Stimulated activated effector memory CD8-positive, alpha-beta T cell treated with anti-CD3 and anti-CD28 coated beads, Interleukin-12 subunit alpha, Interleukin-12 subunit beta, amount 100 ng/mL, for 72 hours (primary cell): ENCODE results near the gene CHCHD3.

Experiments used
- ATAC-seq: fragments of 150-1000 bp; cut with Tn5 transposase; 2 replicates; pipeline ENCODE4 v1.10.0; 2021
- DNase-seq, 2 donors: peaks; one replicate each; pipeline ENCODE4 v3.0.0; 2021 to 2022; ENCODE audit warnings: low spot score in 2 of 2
- H3K27ac Mint-ChIP-seq: one replicate; pipeline ENCODE4 v1.8.0; 2022; ENCODE audit warnings: mild to moderate bottlenecking, mixed read lengths
- H3K36me3 Mint-ChIP-seq: one replicate; pipeline ENCODE4 v1.8.0; 2022; ENCODE audit warnings: mild to moderate bottlenecking, mixed read lengths
- H3K4me1 Mint-ChIP-seq: one replicate; pipeline ENCODE4 v1.8.0; 2022; ENCODE audit warnings: mixed read lengths
- H3K4me3 Mint-ChIP-seq: one replicate; pipeline ENCODE4 v1.8.0; 2022; ENCODE audit warnings: mild to moderate bottlenecking, mixed read lengths
- H3K9me3 Mint-ChIP-seq: one replicate; pipeline ENCODE4 v1.8.0; 2022; ENCODE audit warnings: mixed read lengths

Gene CHCHD3

GRCh38 chr7:132759482-132760243, 322.2 kb downstream of the CHCHD3 start:
- Mint-ChIP-seq H3K27ac (no peak overlapping the region), H3K4me3 (no peak overlapping the region), H3K36me3 (no peaks in the 10 kb centered on the region), H3K9me3 (no peaks in the 10 kb centered on the region), H3K4me1 (no peaks in the 10 kb centered on the region)
- DNase-seq, result no peak
- no peak for ATAC-seq

DNA sequence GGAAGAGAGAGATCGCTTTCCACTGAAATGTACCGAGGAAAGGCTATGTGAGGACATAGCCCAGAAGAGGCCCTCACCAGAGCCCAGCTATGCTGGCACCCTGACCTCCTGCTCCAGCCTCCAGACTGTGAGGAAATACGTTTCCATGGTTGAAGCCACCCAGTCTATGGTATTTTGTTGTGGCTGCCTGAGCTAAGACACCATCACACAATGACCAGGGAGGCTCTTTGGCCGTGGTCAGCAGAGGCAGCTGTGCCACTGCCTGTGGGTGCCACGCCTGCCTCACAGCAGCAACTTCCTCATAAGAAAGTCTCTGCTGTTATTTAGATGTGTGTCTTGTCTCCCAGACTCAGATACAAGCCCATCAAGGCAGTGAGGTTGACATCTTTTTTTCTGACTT, 322.9 kb downstream of the CHCHD3 start:
- Mint-ChIP-seq H3K36me3 (no peaks in the 10 kb centered on the region), H3K4me3 (no peak overlapping the region), H3K9me3 (no peaks in the 10 kb centered on the region), H3K4me1 (no peaks in the 10 kb centered on the region), H3K27ac (no peak overlapping the region)
- DNase-seq (no peak), ATAC-seq (no peak)

GRCh38 chr7:132757783-132758182, 324.1 kb downstream of the CHCHD3 start:
- Mint-ChIP-seq H3K4me3 (no peak overlapping the region), H3K27ac (no peak overlapping the region), H3K4me1 (no peaks in the 10 kb centered on the region), H3K36me3 (no peaks in the 10 kb centered on the region), H3K9me3 (no peaks in the 10 kb centered on the region)
- DNase-seq, result no peak
- no peak for ATAC-seq

GRCh38 chr7:132756484-132756990, 325.4 kb downstream of the CHCHD3 start:
- DNase-seq (no peak), ATAC-seq (no peak)
- Mint-ChIP-seq H3K4me1 (no peaks in the 10 kb centered on the region), H3K27ac (no peak overlapping the region), H3K4me3 (no peak overlapping the region), H3K9me3 (no peaks in the 10 kb centered on the region), H3K36me3 (no peaks in the 10 kb centered on the region)

GRCh38 chr7:132755538-132756483, 326.1 kb downstream of the CHCHD3 start:
- no peak overlapping the region for H3K27ac Mint-ChIP-seq
- H3K9me3 Mint-ChIP-seq, result no peaks in the 10 kb centered on the region
- DNase-seq, result no peak
- H3K4me1 Mint-ChIP-seq, result no peaks in the 10 kb centered on the region
- H3K4me3 Mint-ChIP-seq, result no peak overlapping the region
- ATAC-seq, result no peak
- H3K36me3 Mint-ChIP-seq, result no peaks in the 10 kb centered on the region

- Mint-ChIP-seq H3K4me3 (no peak overlapping the region), H3K4me1 (no peaks in the 10 kb centered on the region), H3K9me3 (no peaks in the 10 kb centered on the region), H3K36me3 (no peaks in the 10 kb centered on the region), H3K27ac (no peak overlapping the region)
- DNase-seq (no peak), ATAC-seq (no peak)
Measured at GRCh38 chr7:132752431-132752830, 329.5 kb downstream of the CHCHD3 start.

- no peak overlapping the region for H3K4me3 Mint-ChIP-seq
- ATAC-seq (no peak), DNase-seq (no peak)
- no peaks in the 10 kb centered on the region for H3K36me3 Mint-ChIP-seq
- H3K4me1 Mint-ChIP-seq, result no peaks in the 10 kb centered on the region
- H3K27ac Mint-ChIP-seq, result no peak overlapping the region
- no peaks in the 10 kb centered on the region for H3K9me3 Mint-ChIP-seq
Measured at GRCh38 chr7:132751244-132751647, 330.6 kb downstream of the CHCHD3 start.

GRCh38 chr7:132750530-132751217, 331.2 kb downstream of the CHCHD3 start:
- no peak for ATAC-seq
- Mint-ChIP-seq H3K36me3 (no peaks in the 10 kb centered on the region), H3K9me3 (no peaks in the 10 kb centered on the region), H3K27ac (no peak overlapping the region), H3K4me1 (no peaks in the 10 kb centered on the region), H3K4me3 (no peak overlapping the region)
- no peak for DNase-seq

DNA sequence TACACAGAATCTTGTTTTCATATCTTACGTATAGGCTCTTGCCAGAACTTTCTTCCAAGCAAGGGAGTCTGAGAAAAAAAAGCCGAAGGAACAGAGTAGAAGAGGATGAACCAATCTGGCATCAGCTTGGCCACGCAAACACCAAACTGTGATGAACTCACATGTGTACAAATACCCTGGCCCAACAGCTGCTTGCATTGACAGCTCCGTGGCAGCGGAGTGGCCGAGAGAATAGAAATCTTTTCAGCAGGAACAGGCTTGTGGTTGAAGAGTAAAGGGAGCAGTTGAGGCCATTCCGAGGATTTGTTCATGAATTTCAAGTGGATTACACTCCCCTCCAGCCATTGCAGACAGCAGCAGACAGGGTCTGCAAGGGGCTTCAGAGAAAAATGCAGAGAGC, 331.8 kb downstream of the CHCHD3 start:
- no peak for DNase-seq
- Mint-ChIP-seq H3K27ac (no peak overlapping the region), H3K36me3 (no peaks in the 10 kb centered on the region), H3K4me1 (no peaks in the 10 kb centered on the region), H3K9me3 (no peaks in the 10 kb centered on the region), H3K4me3 (no peak overlapping the region)
- ATAC-seq, result no peak

DNA sequence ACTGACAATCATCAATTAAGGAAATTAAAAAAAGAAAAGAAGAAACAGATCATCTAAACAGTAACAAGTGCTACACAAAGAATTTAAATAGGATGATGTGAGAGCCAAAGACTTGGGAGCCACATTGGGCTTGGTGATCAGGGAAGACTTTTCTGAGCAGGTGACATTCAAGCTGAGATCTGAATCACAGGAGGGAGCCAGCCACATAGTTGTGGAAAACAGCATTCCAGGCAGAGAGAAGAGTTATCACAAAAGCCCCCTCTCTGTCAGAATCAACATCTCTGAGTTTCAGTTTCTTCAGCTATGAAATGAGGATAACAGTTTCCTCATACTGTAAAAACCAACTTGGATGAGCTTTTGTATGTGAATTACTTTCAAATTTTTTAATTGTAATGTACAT, 336.4 kb downstream of the CHCHD3 start:
- Mint-ChIP-seq H3K4me1 (no peaks in the 10 kb centered on the region), H3K27ac (no peak overlapping the region), H3K9me3 (peaks cover 13% of the 10 kb centered on the region), H3K4me3 (no peak overlapping the region), H3K36me3 (no peaks in the 10 kb centered on the region)
- ATAC-seq (no peak), DNase-seq (no peak)

GRCh38 chr7:132743974-132744373, 337.9 kb downstream of the CHCHD3 start:
- H3K9me3 Mint-ChIP-seq, result peaks cover 13% of the 10 kb centered on the region
- no peak overlapping the region for H3K27ac Mint-ChIP-seq
- no peak for ATAC-seq
- no peaks in the 10 kb centered on the region for H3K36me3 Mint-ChIP-seq
- no peak for DNase-seq
- H3K4me3 Mint-ChIP-seq, result no peak overlapping the region
- H3K4me1 Mint-ChIP-seq, result no peaks in the 10 kb centered on the region

- Mint-ChIP-seq H3K36me3 (no peaks in the 10 kb centered on the region), H3K9me3 (peaks cover 13% of the 10 kb centered on the region), H3K4me3 (no peak overlapping the region), H3K27ac (no peak overlapping the region), H3K4me1 (no peaks in the 10 kb centered on the region)
- DNase-seq (no peak), ATAC-seq (no peak)
Measured at GRCh38 chr7:132742189-132742612, 339.7 kb downstream of the CHCHD3 start.

- Mint-ChIP-seq H3K4me3 (no peak overlapping the region), H3K36me3 (no peaks in the 10 kb centered on the region), H3K9me3 (peaks cover 13% of the 10 kb centered on the region), H3K4me1 (no peaks in the 10 kb centered on the region), H3K27ac (no peak overlapping the region)
- DNase-seq (no peak), ATAC-seq (no peak)
Measured at GRCh38 chr7:132740176-132740575, 341.7 kb downstream of the CHCHD3 start.

- peaks cover 11% of the 10 kb centered on the region for H3K9me3 Mint-ChIP-seq
- ATAC-seq, result no peak
- H3K36me3 Mint-ChIP-seq, result no peaks in the 10 kb centered on the region
- no peak overlapping the region for H3K27ac Mint-ChIP-seq
- no peak overlapping the region for H3K4me3 Mint-ChIP-seq
- DNase-seq, result no peak
- H3K4me1 Mint-ChIP-seq, result no peaks in the 10 kb centered on the region
Measured at GRCh38 chr7:132739271-132739955, 342.5 kb downstream of the CHCHD3 start.

GRCh38 chr7:132738254-132738653, 343.6 kb downstream of the CHCHD3 start:
- Mint-ChIP-seq H3K36me3 (no peaks in the 10 kb centered on the region), H3K9me3 (peaks cover 5% of the 10 kb centered on the region), H3K4me3 (no peak overlapping the region), H3K27ac (no peak overlapping the region), H3K4me1 (no peaks in the 10 kb centered on the region)
- DNase-seq (no peak), ATAC-seq (no peak)
